ENCODE data around the gene ATP5PD. TPM values are rescaled to one million over a fixed set of nuclear protein-coding genes. Genes with fewer than 3 reads are reported as not detected.

The ATP5PD gene
- total and polyA plus RNA-seq, 2 of the 13 experiments (the other 11 are each of a cell fraction or from before 2014, with no cell fraction given): 158 to 428 TPM

- no peak for TF ChIP-seq ZNF17 (CRISPR knock-in tag; IDR thresholded peaks at IDR 0.05)
- peak; percentile 99 for TF ChIP-seq ZGPAT (CRISPR knock-in tag; IDR thresholded peaks at IDR 0.05)
- TF ChIP-seq FOXO4 (CRISPR knock-in tag; conservative IDR thresholded peaks at IDR 0.05): no peak
- peak; percentile 67; the same call in 1 of the 2 replicates for TF ChIP-seq ZNF143 (CRISPR knock-in tag; IDR thresholded peaks at IDR 0.05)
- no peak; the same call in none of the 2 replicates for TF ChIP-seq ZNF44 (CRISPR knock-in tag; IDR thresholded peaks at IDR 0.05)
- peak; percentile 97 for TF ChIP-seq RFXAP (CRISPR knock-in tag; IDR thresholded peaks at IDR 0.05; ENCODE audit: borderline replicate concordance)
- peak; percentile 94; the same call in 1 of the 2 replicates for TF ChIP-seq PRDM4 (CRISPR knock-in tag; IDR thresholded peaks at IDR 0.05; ENCODE audit: borderline replicate concordance)
- TF ChIP-seq GMEB1 (CRISPR knock-in tag; IDR thresholded peaks at IDR 0.05; ENCODE audit: borderline replicate concordance): peak; percentile 97
- no peak; the same call in 1 of the 2 replicates for TF ChIP-seq BRF2 (CRISPR knock-in tag; IDR thresholded peaks at IDR 0.05)
- peak; percentile 97 for TF ChIP-seq ATF2 (CRISPR knock-in tag; IDR thresholded peaks at IDR 0.05)
- TF ChIP-seq ZNF746 (CRISPR knock-in tag; IDR thresholded peaks at IDR 0.05): peak; percentile 93
- peak; percentile 73 for TF ChIP-seq MED13 (CRISPR knock-in tag; IDR thresholded peaks at IDR 0.05)
- TF ChIP-seq STAT5B (CRISPR knock-in tag; IDR thresholded peaks at IDR 0.05): peak; percentile 90
- no peak for TF ChIP-seq TRIM22 (IDR thresholded peaks at IDR 0.05)
- peak; percentile 94 for TF ChIP-seq ZNF317 (CRISPR knock-in tag; IDR thresholded peaks at IDR 0.05)
- TF ChIP-seq ZNF33A (CRISPR knock-in tag; IDR thresholded peaks at IDR 0.05; ENCODE audit: borderline replicate concordance): peak; percentile 90; the same call in 1 of the 2 replicates
- peak; percentile 91 for TF ChIP-seq ZNF576 (CRISPR knock-in tag; IDR thresholded peaks at IDR 0.05)
Observed at GRCh38 chr17:75012346-75013091, 34.2 kb downstream of the ATP5PD start, which contains the start of gene MRPL58 (continued).
